SH-SY5Y (cell line): ENCODE data around the gene RNASE4.

Experiments used
- GATA2 ChIP-seq: IDR thresholded peaks from 2 replicates; pipeline ENCODE4 v1.6.1; 2011; ENCODE audit warnings: mild to moderate bottlenecking, low read depth, low read length
- GATA3 ChIP-seq: IDR thresholded peaks from 2 replicates; pipeline ENCODE4 v1.6.1; 2011; ENCODE audit warnings: low read depth, mild to moderate bottlenecking, low read length, moderate library complexity

GRCh38 chr14:20667957-20668356 lies 16.4 kb upstream of the RNASE4 start:
- TF ChIP-seq GATA2 (no peak), GATA3 (no peak)
